Heart left ventricle (tissue), 16 donors: ENCODE results near the gene TDRD1. TPM values are rescaled to one million over a fixed set of nuclear protein-coding genes. Genes with fewer than 3 reads are reported as not detected.

Experiments
- ATAC-seq, 4 donors: fragments of 200-7000 bp; cut with Tn5 transposase; one replicate each; pipeline ENCODE4 v1.9.1; 2020 to 2022; ENCODE audit warnings: moderate library complexity in 4 of 4, mild to moderate bottlenecking in 3 of 4, moderate number of reproducible peaks in 1 of 4
- DNase-seq, 5 donors: peaks; one replicate each; pipeline ENCODE4 v3.0.0-alpha.2; 2020
- H3K27ac ChIP-seq, 12 donors: fragments of 200-600 bp; sonication (generic) in 4 of 12; one replicate each; pipeline versions ENCODE4 v1.5.0 to v1.8.0; 2016 to 2022; ENCODE audit warnings: mild to moderate bottlenecking in 2 of 12
- H3K27me3 ChIP-seq, 9 donors: fragments of 200-600 bp; sonication (generic) in 2 of 9; one replicate each; pipeline versions ENCODE4 v1.5.1 to v1.8.0; 2016 to 2022; ENCODE audit warnings: mild to moderate bottlenecking in 3 of 9
- H3K36me3 ChIP-seq, 9 donors: fragments of 200-600 bp; sonication (generic) in 2 of 9; one replicate each; pipeline versions ENCODE4 v1.5.0 to v1.8.0; 2018 to 2022; ENCODE audit warnings: mild to moderate bottlenecking in 2 of 9
- H3K4me1 ChIP-seq, 12 donors: fragments of 200-600 bp; sonication (generic) in 4 of 12; one replicate each; pipeline versions ENCODE4 v1.5.0 to v1.8.0; 2016 to 2022; ENCODE audit warnings: mild to moderate bottlenecking in 3 of 12
- H3K4me3 ChIP-seq, 12 donors: fragments of 200-600 bp; sonication (generic) in 4 of 12; one replicate each; pipeline versions ENCODE4 v1.5.0 to v1.8.0; 2017 to 2022; ENCODE audit warnings: mild to moderate bottlenecking in 9 of 12, moderate library complexity in 4 of 12
- H3K9me3 ChIP-seq, 12 donors: fragments of 200-600 bp; sonication (generic) in 4 of 12; one replicate each; pipeline versions ENCODE4 v1.5.0 to v1.8.0; 2016 to 2022; ENCODE audit warnings: mild to moderate bottlenecking in 1 of 12
- CTCF ChIP-seq, 12 donors: fragments of 200-600 bp; sonication (generic) in 4 of 12; IDR thresholded peaks; one replicate each; pipeline versions ENCODE4 v1.5.0 to v1.8.0; 2018 to 2022; ENCODE audit warnings: antibody characterized with exemption in 12 of 12, mild to moderate bottlenecking in 5 of 12
- POLR2A ChIP-seq, 2 donors: fragments of 450-650 bp; IDR thresholded peaks; one replicate each; pipeline ENCODE4 v1.6.1; 2017; ENCODE audit warnings: antibody characterized with exemption in 2 of 2, mild to moderate bottlenecking in 2 of 2, moderate library complexity in 2 of 2
- WGBS, 4 donors: extraction: QIAGEN DNeasy Blood & Tissue Kit in 2 of 4; methylation state at CpG; one replicate each; pipeline versions ENCODE4 v1.1.5 to v1.1.7; 2013 to 2018; 5-methylcytosine and 5-hydroxymethylcytosine counted together
- intact Hi-C, 10 donors: fragments of 100-400 bp; cut with DNase I; formaldehyde crosslinking; loops; one replicate each; pipeline versions ENCODE4 v1.11.1 to v1.14.2; 2022
- polyA plus RNA-seq, 2 donors: library from polyadenylated mRNA; stranded (reverse); fragments of 200-250 nt; gene quantifications; one replicate each; pipeline ENCODE4 v1.2.3, GENCODE V29; 2013
- total RNA-seq, 9 donors: library from RNA; depleted of rRNA in 2 of 9; stranded (reverse); fragments of >200 nt in 2 of 9; fragmentation: NEBNext Ultra II Directional in 3 of 9; extraction: Animal tissue kit (Norgen Biotek cat#: 25700) in 3 of 9; gene quantifications; one replicate each; pipeline versions ENCODE4 v1.1.0 to v1.2.4, GENCODE V29; 2016 to 2023
- donor health status: ischemic (EF 13 %, LVEDD 7.1; RV severe dilation, severe dysfunction).
- donor health status: healthy with polysubstance abuse.
- donor health status: DM: no; HTN: yes; CAD: no.
- donor health status: DM: no; HTN: no; CAD: no.
- donor health status: ischemic (EF 25% LVEDD 6.9; RV normal size, moderate dysfunction).
- donor health status: ischemic (EF 25% LVEDD 5.7; RV mildly dilated, moderate dysfunction).
- donor health status: healthy.
- donor health status: DM: yes; HTN: yes; CAD: no.
- donor health status: ischemic (EF 35%, LVEDD 5.7; RV mildly dilated, moderate dysfunction).
- donor health status: nonischemic (EF 11% LVEDD 7.7; RV severe dilation, severe dysfunction).
- donor health status: DM: yes; HTN: yes; CAD: no.
- donor health status: PGD.
- donor health status: ischemic (EF 29% LVEDD 5.4; RV normal size, mild dysfunction).
- donor health status: nonischemic (EF 23%, LVEDD 6.1; RV moderate dilation, normal function).

Gene TDRD1
- total and polyA plus RNA-seq, 11 donors, result 0.08 to 3.8 (median 1.8) TPM

- no peaks in the 10 kb centered on the region for H3K27me3 ChIP-seq
- TF ChIP-seq CTCF (IDR thresholded peaks at IDR 0.05), result no peak
- no peak for TF ChIP-seq POLR2A (IDR thresholded peaks at IDR 0.05)
- DNase-seq (no peak), ATAC-seq (no peak)
- peak overlapping the region; percentile 79 to 96 (median 92) for H3K27ac ChIP-seq
- peak overlapping the region; percentile 67 to 97 (median 88) for H3K4me3 ChIP-seq
- WGBS, 4 donors, result 17 to 22% (median 20%) methylated on average over 9 of the region's 9 CpGs
- H3K9me3 ChIP-seq, result peaks cover 0 to 20% (median 4%) of the 10 kb centered on the region in 12 donors
- no peaks in the 10 kb centered on the region for H3K36me3 ChIP-seq
- peaks cover 0 to 33% (median 9%) of the 10 kb centered on the region in 12 donors for H3K4me1 ChIP-seq
- intact Hi-C loops, result no loop called here
These were observed 6.2 kb upstream of the TDRD1 start for GRCh38 chr10:114172776-114173602.

GRCh38 chr10:114173603-114173920 lies 5.6 kb upstream of the TDRD1 start:
- DNase-seq (peak in 1 of 5 donors; percentile 42), ATAC-seq (peak in 2 of 4 donors; percentile 23 to 29)
- Histone ChIP-seq H3K36me3 (no peaks in the 10 kb centered on the region), H3K4me1 (peaks cover 0 to 33% (median 9%) of the 10 kb centered on the region in 12 donors), H3K4me3 (peak overlapping the region; percentile 67 to 97 (median 88)), H3K27ac (peak overlapping the region; percentile 79 to 96 (median 92)), H3K27me3 (no peaks in the 10 kb centered on the region), H3K9me3 (peaks cover 0 to 14% (median 3%) of the 10 kb centered on the region in 12 donors)
- intact Hi-C loops, result no loop called here
- 0 to 1% (median 0%) methylated on average over 13 to 23 of the region's 23 CpGs for WGBS, 4 donors
- TF ChIP-seq POLR2A (IDR thresholded peaks at IDR 0.05) (no peak), CTCF (IDR thresholded peaks at IDR 0.05) (no peak)

- DNase-seq (peak; percentile 94 to 97 (median 96)), ATAC-seq (peak; percentile 97 to 99 (median 98))
- H3K27me3 ChIP-seq, result no peaks in the 10 kb centered on the region
- H3K9me3 ChIP-seq, result peaks cover 0 to 9% (median 0%) of the 10 kb centered on the region in 12 donors
- no peaks in the 10 kb centered on the region for H3K36me3 ChIP-seq
- WGBS, 4 donors, result 0 to 1% (median 0%) methylated on average over 24 to 49 of the region's 49 CpGs
- H3K27ac ChIP-seq, result peak within 1 kb of the TSS; percentile 79 to 96 (median 92)
- H3K4me3 ChIP-seq, result peak within 1 kb of the TSS; percentile 67 to 97 (median 88)
- intact Hi-C loops, result no loop called here
- peaks cover 0 to 33% (median 9%) of the 10 kb centered on the region in 12 donors for H3K4me1 ChIP-seq
- no peak for TF ChIP-seq CTCF (IDR thresholded peaks at IDR 0.05)
- TF ChIP-seq POLR2A (IDR thresholded peaks at IDR 0.05), result peak in 1 of 2 donors; percentile 78
These were observed 5.0 kb upstream of the TDRD1 start, which contains the start of gene CCDC186 for GRCh38 chr10:114173921-114174694. TSS of gene CCDC186 (minus strand) at chr10:114174203. CDS start at chr10:114163268, 10,935 bp downstream.
